IPS DF 6.9 (cell line): Measurements from ENCODE around the gene GPR39.

Source experiments
- DNase-seq: peaks from one replicate; pipeline ENCODE4 v3.0.0-alpha.2; 2013; ENCODE audit warnings: low read depth, low spot score
- H3K27ac ChIP-seq: one replicate; pipeline ENCODE4 v1.5.1; 2013; ENCODE audit warnings: low read length, control low read depth
- H3K27me3 ChIP-seq: 2 replicates; pipeline ENCODE4 v1.6.1; 2013; ENCODE audit warnings: mild to moderate bottlenecking, low read length; ENCODE audit not compliant: control insufficient read depth, insufficient read depth
- H3K36me3 ChIP-seq: 2 replicates; pipeline ENCODE4 v1.6.1; 2013; ENCODE audit warnings: low read length; ENCODE audit not compliant: control insufficient read depth, insufficient read depth
- H3K4me1 ChIP-seq: 2 replicates; pipeline ENCODE4 v1.6.1; 2013; ENCODE audit warnings: low read length; ENCODE audit not compliant: control insufficient read depth, insufficient read depth
- H3K4me3 ChIP-seq: 2 replicates; pipeline ENCODE4 v1.5.1; 2013; ENCODE audit warnings: mild to moderate bottlenecking, low read length
- H3K9me3 ChIP-seq: 2 replicates; pipeline ENCODE4 v1.6.1; 2013; ENCODE audit warnings: low read length, inconsistent platforms; ENCODE audit not compliant: control insufficient read depth, insufficient read depth
- WGBS: extraction: QIAGEN DNeasy Blood & Tissue Kit; methylation state at CpG from one replicate; pipeline ENCODE4 v1.1.7; 2013; ENCODE audit warnings: mixed read lengths, missing lambda C conversion rate; ENCODE audit not compliant: insufficient read length, insufficient coverage; 5-methylcytosine and 5-hydroxymethylcytosine counted together

Gene GPR39

DNA sequence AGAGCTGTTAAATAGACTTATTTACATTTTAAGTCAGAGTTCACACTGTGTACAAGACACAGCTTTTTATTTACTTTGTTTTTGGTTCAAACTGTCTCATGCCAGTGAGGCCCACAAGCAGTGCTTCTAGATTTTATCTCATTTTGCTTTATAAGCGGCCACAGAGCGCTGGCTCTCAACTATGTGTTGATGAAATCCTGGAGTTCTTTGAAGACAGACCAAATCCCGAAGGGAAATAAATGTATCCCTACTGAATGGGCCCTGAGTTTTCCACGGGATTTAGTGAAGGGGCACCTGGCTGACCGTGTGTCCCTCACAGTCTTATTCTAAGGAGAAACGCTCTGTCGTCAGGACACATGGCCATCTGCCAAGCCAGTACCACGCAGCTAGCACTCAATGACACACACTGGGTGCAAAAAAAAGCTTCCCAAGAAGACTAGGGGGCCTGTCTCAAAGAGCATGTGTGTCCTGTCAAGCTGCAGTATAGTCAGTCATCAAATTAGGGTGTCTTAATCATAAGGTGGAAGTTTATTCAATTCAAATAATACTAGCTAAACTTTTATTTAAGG, 230.0 kb downstream of the GPR39 start:
- H3K9me3 ChIP-seq, result no peaks in the 10 kb centered on the region
- no peaks in the 10 kb centered on the region for H3K27me3 ChIP-seq
- DNase-seq, result no peak
- H3K4me3 ChIP-seq, result no peak overlapping the region
- WGBS, result no CpG with 5 or more reads among the region's 8 CpGs
- H3K36me3 ChIP-seq, result no peaks in the 10 kb centered on the region
- H3K27ac ChIP-seq, result no peak overlapping the region
- peaks cover 4% of the 10 kb centered on the region; the same call in 1 of the 2 replicates for H3K4me1 ChIP-seq

DNA sequence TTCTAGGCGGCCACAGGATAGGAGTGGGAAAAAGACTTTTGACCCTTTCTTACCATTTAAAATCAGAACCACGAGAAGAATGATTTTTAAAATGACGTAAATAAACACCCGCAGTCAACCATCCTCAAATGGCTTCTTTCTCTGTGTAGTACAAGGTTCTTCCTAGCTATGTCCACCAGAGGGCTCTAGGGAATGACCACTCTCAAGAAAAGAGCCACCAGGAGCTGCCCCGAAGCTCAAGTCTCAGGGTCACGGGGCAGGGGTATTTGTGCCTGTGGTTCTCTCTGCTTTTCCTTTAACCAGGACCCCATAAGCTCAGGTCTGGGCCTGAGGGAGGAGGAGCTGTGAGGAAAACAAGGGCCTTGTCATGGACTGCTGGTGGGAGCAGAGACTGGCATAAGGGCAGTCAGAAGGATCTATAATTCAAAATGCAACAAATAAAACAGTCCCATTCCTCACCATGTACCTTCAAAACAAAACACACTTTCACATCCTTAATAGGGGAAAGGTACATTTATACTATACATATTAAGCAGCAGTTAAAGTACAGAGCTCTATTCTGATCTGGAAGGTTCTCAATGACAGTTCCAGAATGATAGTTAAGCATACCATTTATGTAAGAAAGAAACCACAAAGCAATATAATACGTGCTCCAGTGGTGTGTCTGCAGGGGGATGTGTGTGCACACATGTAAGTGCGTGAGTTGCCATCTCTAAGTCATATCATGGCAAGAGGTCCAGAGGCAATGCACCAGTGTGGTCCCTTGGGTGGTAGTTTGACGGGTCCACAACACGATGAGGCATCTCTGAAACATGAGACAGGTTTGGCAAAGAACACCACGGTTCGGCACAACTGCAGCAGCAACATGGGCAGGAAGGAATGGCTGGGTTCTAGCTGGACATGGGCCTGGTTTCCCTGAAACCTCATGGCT, 234.8 kb downstream of the GPR39 start:
- Histone ChIP-seq H3K36me3 (no peaks in the 10 kb centered on the region), H3K27me3 (no peaks in the 10 kb centered on the region), H3K27ac (no peak overlapping the region), H3K4me1 (no peaks in the 10 kb centered on the region), H3K9me3 (no peaks in the 10 kb centered on the region), H3K4me3 (no peak overlapping the region)
- no CpG with 5 or more reads among the region's 12 CpGs for WGBS
- DNase-seq, result no peak

DNA sequence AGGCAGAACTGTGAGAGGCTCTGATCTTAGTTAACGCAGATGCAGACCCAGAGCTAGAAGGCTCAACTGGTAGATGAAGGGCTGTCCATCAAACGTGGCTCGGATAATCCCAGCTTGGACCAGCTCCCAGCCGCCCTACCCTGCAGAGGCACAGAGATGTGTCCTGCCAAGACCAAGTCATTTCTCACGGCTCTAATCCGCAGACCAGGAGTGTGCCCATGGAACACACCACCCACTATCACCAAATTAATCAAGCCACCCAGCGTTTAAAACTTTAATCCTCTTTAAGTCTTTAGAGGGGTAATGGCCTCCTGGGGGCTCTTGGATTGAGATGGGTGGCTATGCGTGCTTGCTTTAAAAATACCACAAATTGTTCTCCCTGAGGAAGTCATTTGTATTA, 235.9 kb downstream of the GPR39 start:
- Histone ChIP-seq H3K4me1 (no peaks in the 10 kb centered on the region), H3K36me3 (no peaks in the 10 kb centered on the region), H3K27ac (no peak overlapping the region), H3K4me3 (no peak overlapping the region), H3K9me3 (no peaks in the 10 kb centered on the region), H3K27me3 (no peaks in the 10 kb centered on the region)
- no peak for DNase-seq
- WGBS, result no CpG with 5 or more reads among the region's 8 CpGs

DNA sequence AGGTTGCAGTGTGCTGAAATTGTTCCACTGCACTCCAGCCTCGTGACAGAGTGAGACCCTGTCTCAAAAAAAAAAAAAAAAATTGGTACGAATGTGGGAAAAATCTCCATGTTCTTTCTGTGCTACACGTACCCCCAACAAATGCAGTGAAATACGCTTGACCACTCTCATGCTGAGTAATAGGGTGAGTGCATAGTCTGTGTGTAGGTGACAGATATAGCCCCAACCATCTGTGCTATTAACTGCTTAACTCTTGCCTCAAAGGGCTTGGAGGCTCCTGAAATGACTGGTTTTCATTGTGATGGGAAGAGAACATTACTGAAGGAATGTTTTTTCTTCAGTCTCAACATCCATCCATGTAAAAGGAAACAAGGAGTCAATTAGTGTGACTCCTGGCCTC, 237.7 kb downstream of the GPR39 start:
- H3K4me1 ChIP-seq, result no peaks in the 10 kb centered on the region
- no peak overlapping the region for H3K27ac ChIP-seq
- H3K9me3 ChIP-seq, result no peaks in the 10 kb centered on the region
- no peaks in the 10 kb centered on the region for H3K27me3 ChIP-seq
- DNase-seq, result no peak
- H3K36me3 ChIP-seq, result no peaks in the 10 kb centered on the region
- no peak overlapping the region for H3K4me3 ChIP-seq
- WGBS, result no CpG with 5 or more reads among the region's 4 CpGs

DNA sequence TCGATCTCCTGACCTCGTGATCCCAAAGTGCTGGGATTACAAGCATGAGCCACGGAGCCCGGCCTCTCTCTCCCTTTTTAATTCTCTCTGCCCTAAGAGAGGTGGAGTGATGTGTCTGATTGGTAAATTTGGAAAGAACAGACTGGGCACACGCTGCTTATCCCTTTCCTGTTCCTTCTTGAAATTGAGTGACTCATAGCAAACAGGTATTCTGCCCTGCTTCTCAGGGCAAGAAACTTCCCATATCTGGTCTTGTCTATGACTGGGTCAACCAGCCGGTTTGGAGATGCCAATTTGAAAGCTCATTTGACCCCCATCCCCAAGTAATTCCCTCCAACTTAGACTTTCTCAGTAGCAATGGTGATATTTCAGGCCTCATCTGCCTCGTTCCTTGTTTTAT, 238.4 kb downstream of the GPR39 start:
- H3K36me3 ChIP-seq, result no peaks in the 10 kb centered on the region
- no peaks in the 10 kb centered on the region for H3K9me3 ChIP-seq
- no peak for DNase-seq
- H3K27ac ChIP-seq, result no peak overlapping the region
- no peaks in the 10 kb centered on the region for H3K4me1 ChIP-seq
- H3K27me3 ChIP-seq, result no peaks in the 10 kb centered on the region
- WGBS, result no CpG with 5 or more reads among the region's 7 CpGs
- no peak overlapping the region for H3K4me3 ChIP-seq

DNA sequence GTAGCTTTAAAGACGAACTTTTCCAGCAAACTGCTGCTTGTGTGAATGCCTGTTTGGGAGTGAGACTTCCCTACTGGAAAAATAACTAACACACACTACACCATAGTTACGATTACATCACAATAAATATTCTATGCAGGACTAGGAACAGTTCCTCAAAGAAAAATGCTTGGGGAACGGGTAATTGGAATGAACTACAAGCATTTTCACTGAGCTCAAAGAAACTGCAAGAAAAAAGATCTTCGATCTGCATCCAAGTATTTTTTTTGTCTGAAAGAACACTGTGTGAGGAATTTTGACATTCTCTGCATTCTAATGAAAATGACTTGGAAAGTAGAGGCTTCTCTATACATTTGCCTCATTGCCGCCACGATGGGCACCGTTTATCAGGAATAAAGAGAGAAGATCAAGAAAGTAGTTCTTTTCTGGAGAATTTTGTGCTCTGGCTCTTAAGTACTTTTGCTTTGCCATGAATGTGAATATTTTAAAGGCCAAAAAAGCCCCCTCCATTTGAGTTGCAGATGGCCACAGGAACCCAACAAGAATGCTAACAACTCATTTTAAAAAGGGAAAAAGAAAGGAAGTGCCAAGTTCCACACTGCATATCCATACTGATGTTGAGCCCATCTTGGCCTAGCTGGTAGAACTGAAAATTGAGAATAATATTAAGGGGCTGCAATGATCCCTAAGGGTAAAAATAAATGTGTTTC, 239.8 kb downstream of the GPR39 start:
- H3K27ac ChIP-seq, result no peak overlapping the region
- DNase-seq, result no peak
- no peaks in the 10 kb centered on the region for H3K36me3 ChIP-seq

DNA sequence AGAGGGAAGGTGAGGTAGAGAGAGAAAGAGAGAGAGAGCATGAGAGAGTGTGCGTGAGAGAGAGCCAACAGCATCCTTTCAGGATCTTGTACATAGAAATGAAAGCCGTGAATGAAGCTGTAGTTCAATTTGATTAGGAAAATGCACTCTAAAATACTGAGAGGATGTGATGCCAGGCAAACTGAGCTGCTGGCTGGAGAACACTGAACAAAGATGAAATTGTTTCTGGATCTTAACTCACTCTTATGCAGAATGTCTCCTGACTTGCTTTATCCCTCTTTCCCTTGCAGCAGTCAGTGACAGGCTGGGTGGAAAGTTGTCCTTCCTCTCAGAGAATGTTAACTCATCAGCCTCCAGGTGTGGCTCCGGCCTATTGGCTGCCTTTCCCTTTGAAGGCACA, 242.7 kb downstream of the GPR39 start:
- Histone ChIP-seq H3K36me3 (no peaks in the 10 kb centered on the region), H3K4me1 (no peaks in the 10 kb centered on the region), H3K27ac (no peak overlapping the region), H3K27me3 (no peaks in the 10 kb centered on the region), H3K9me3 (no peaks in the 10 kb centered on the region), H3K4me3 (no peak overlapping the region)
- DNase-seq, result no peak
- no CpG with 5 or more reads among the region's 3 CpGs for WGBS

More for the DNA sequence above, 239.8 kb downstream of the GPR39 start:
- Histone ChIP-seq H3K9me3 (no peaks in the 10 kb centered on the region), H3K27me3 (no peaks in the 10 kb centered on the region), H3K4me1 (no peaks in the 10 kb centered on the region), H3K4me3 (no peak overlapping the region)
- WGBS, result no CpG with 5 or more reads among the region's 7 CpGs

DNA sequence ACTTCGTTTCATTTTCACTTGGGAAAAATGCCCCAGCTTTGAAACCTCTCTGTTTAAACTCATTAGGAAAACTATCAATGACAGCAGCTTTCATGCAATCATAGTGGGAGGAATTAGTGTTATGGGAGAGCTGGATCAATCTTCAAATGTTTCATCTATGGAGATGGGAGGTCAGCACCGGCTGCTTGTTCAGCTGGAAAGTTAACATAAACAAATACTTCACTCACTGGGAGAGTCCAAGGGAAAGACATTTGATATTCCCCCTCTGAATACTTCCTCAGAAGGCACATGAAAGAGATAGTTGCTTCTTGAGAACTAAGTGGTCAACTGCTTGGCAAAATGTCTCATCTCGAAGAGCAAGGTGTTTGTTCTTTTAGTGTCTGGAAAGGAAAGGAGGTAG, 246.1 kb downstream of the GPR39 start:
- WGBS, result no CpG with 5 or more reads among the region's 3 CpGs
- Histone ChIP-seq H3K27ac (no peak overlapping the region), H3K4me3 (no peak overlapping the region), H3K9me3 (no peaks in the 10 kb centered on the region), H3K27me3 (no peaks in the 10 kb centered on the region; the same call in 1 of the 2 replicates), H3K36me3 (no peaks in the 10 kb centered on the region), H3K4me1 (no peaks in the 10 kb centered on the region)
- no peak for DNase-seq

DNA sequence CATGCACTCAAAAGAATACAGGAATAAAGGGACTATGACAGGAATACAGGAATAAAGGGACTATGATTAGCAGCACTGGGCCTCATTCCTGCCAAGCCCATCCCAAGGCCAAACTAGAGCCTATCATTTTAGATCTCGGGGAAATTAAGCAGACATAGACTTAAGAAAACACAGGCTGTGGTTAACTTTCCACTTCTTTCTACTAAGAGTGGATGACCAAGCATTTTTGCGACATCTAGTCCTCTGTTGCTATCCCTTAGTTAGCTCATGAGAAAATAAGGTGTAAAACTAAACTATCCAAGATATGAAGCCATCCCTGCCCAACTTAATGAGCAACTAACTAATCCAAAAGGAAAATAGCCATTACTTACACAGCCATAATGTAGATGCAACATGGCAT, 247.5 kb downstream of the GPR39 start:
- H3K4me1 ChIP-seq, result no peaks in the 10 kb centered on the region
- DNase-seq, result no peak
- no peak overlapping the region for H3K27ac ChIP-seq
- no peak overlapping the region for H3K4me3 ChIP-seq
- H3K36me3 ChIP-seq, result no peaks in the 10 kb centered on the region
- no peaks in the 10 kb centered on the region for H3K9me3 ChIP-seq
- H3K27me3 ChIP-seq, result peaks cover 9% of the 10 kb centered on the region
- WGBS, result no CpG with 5 or more reads among the region's 2 CpGs

DNA sequence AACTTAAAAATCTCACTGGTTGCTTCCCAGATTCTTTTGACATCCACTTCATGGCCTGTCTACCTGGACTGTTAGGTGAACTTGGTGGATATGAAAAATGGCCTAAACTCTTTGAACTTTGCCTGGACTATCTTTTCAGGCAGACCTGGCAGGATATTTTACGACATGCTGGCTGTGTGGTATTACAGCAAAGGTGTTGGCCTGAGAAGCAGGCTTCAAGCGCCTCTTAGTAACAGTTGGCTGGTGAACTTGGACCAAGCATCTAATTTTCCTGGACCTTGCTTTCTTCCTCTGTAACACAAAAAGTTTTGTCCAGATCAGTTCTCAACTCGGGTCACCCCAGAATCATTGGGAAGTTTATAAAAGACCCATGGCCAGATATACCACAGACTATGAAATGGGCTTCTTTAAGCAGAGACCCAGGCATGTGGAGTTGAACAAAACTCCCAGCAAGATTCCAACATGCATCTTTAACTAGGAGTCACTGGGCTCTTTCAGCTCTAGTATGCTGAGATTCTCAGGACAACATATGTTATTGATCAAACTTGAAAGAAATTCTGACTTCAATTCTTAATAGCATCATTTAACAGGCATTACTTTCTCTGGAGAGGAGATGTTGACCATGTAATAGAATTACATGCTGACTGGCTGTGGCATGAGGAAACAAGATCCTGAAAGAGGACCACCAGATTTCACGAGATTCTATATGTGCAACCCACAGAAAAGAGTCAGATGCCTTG, 249.0 kb downstream of the GPR39 start:
- peaks cover 14% of the 10 kb centered on the region for H3K27me3 ChIP-seq
- no peak overlapping the region for H3K27ac ChIP-seq
- H3K4me3 ChIP-seq, result no peak overlapping the region
- H3K9me3 ChIP-seq, result no peaks in the 10 kb centered on the region
- WGBS, result no CpG with 5 or more reads among the region's 4 CpGs
- no peaks in the 10 kb centered on the region for H3K36me3 ChIP-seq
- 0 out of 2 replicates have a peak, but pooled peaks cover 2% of the 10 kb centered on the region for H3K4me1 ChIP-seq
- no peak for DNase-seq
